GM12891 (cell line): ENCODE measurements around the gene CNTNAP5.

Experiments
- DNase-seq: peaks from one replicate; pipeline ENCODE4 v3.0.0; 2011; ENCODE audit warnings: low spot score; ENCODE audit not compliant: insufficient read length
- FAIRE-seq: peaks from 2 replicates; lab custom pipeline; 2011; peaks lifted over from hg19 to GRCh38; lab: Jason Lieb, UNC
- PAX5 ChIP-seq: IDR thresholded peaks from 2 replicates; pipeline ENCODE4 v1.6.1; 2011; ENCODE audit warnings: low read length, moderate library complexity, mild to moderate bottlenecking; ENCODE audit not compliant: insufficient read depth, severe bottlenecking
- POLR2A ChIP-seq: IDR thresholded peaks from 2 replicates; pipeline ENCODE4 v1.6.1; 2011; ENCODE audit warnings: low read depth, low read length, control low read depth
- POLR2AphosphoS5 ChIP-seq: IDR thresholded peaks from 2 replicates; pipeline ENCODE4 v1.6.1; 2011; ENCODE audit warnings: low read depth, low read length, control low read depth
- POU2F2 ChIP-seq: IDR thresholded peaks from 2 replicates; pipeline ENCODE4 v1.6.1; 2011; ENCODE audit warnings: low read depth, mild to moderate bottlenecking, control low read depth, low read length, moderate library complexity
- SPI1 ChIP-seq: IDR thresholded peaks from 2 replicates; pipeline ENCODE4 v1.6.1; 2011; ENCODE audit warnings: low read depth, low read length, control low read depth
- TAF1 ChIP-seq: IDR thresholded peaks from 2 replicates; pipeline ENCODE4 v1.6.1; 2011; ENCODE audit warnings: low read depth, low read length, control low read depth

CNTNAP5 gene

GRCh38 chr2:124920448-124920847 lies 895.4 kb downstream of the CNTNAP5 start:
- DNase-seq, result no peak
- no peak for FAIRE-seq
- TF ChIP-seq PAX5 (no peak), POU2F2 (no peak), POLR2AphosphoS5 (no peak), SPI1 (no peak), POLR2A (no peak), TAF1 (no peak)

GRCh38 chr2:124921191-124921590 lies 896.1 kb downstream of the CNTNAP5 start:
- FAIRE-seq, result no peak
- DNase-seq, result no peak
- TF ChIP-seq PAX5, result no peak
- no peak for TF ChIP-seq SPI1
- TF ChIP-seq POU2F2, result no peak
- TF ChIP-seq POLR2AphosphoS5, result no peak
- TF ChIP-seq TAF1, result no peak

GRCh38 chr2:124923097-124923496 lies 898.0 kb downstream of the CNTNAP5 start:
- no peak for DNase-seq
- FAIRE-seq, result no peak
- TF ChIP-seq PAX5 (no peak), POLR2A (no peak), POLR2AphosphoS5 (no peak)

DNA sequence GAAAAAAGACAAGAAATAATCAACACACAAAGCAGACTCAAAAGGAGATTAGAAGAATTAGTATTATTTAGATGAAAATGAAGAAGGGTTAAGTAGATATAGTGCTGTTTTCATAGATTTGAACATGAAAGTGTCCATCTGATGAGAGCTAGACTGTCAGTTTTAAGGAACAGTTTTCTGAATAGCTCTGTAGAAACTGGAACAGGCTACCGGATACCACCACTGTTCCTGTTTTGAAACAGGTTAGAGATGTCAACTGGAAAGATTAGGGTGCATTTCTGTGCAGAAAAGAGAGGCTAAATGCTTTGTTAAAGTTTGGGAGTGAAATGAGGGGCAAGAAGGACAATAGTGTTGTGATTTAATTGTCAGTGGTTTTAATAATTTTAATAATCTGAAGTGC lies 908.8 kb downstream of the CNTNAP5 start:
- FAIRE-seq, result no peak
- TF ChIP-seq POLR2A (no peak), POU2F2 (no peak), POLR2AphosphoS5 (no peak), PAX5 (no peak), TAF1 (no peak), SPI1 (no peak)
- DNase-seq, result no peak

DNA sequence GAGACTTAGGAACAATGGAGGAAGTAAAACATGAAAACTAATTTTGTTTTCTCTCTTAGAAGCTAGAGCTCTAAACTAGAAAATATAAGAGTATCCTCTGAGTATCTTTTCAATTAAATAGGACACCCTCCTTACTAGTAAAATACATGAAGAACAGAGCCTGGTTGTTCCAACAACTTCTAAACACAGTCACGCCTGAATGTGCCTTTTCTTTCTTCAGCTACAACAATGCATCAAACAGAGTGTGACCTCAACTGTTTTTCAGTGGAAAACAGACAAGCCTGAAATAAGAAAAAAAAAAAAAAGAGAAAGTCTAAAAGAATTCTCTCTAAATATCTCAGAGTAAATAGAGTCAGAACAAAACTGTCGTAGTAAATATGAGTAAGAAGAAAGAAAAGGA lies 928.8 kb downstream of the CNTNAP5 start:
- FAIRE-seq, result no peak
- no peak for DNase-seq
- TF ChIP-seq PAX5 (no peak), SPI1 (no peak), POU2F2 (no peak)

DNA sequence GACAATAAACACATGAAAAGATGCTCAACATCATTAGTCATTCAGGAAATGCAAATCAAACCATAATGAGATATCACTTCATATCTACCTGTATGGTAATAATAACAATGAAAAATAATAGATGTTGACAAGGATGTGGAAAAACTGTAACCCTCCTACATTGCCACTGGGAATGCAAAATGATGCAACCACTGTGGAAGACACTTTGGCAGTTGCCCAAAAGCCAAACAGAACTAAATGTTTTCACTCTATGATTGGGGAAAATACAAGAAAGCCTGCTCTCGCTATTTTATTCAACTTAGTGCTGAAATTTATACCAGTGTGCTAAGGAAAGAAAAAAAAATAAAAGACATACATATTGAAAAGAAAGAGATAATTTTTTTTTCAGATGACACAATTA lies 934.5 kb downstream of the CNTNAP5 start:
- FAIRE-seq (no peak), DNase-seq (no peak)
- TF ChIP-seq SPI1 (no peak), POLR2A (no peak), POLR2AphosphoS5 (no peak), POU2F2 (no peak), PAX5 (no peak), TAF1 (no peak)

GRCh38 chr2:124961132-124961531 lies 936.0 kb downstream of the CNTNAP5 start:
- no peak for FAIRE-seq
- TF ChIP-seq POLR2AphosphoS5 (no peak), POU2F2 (no peak), POLR2A (no peak), PAX5 (no peak), SPI1 (no peak), TAF1 (no peak)
- DNase-seq, result no peak
